Retinal pigment epithelial cell (primary cell): Measurements from ENCODE around the gene ZNF761.
"Not testable (repeated sequence)": the region's sequence is repeated elsewhere in the genome, so short reads cannot be mapped to it uniquely, and the experiment has no call there.

Experiments
- DNase-seq: peaks from one replicate; pipeline ENCODE4 v3.0.0-alpha.2; 2010; ENCODE audit warnings: low read depth
- H3K4me3 ChIP-seq: 2 replicates; pipeline ENCODE4 v1.5.1; 2011; ENCODE audit warnings: mild to moderate bottlenecking, low read length, control low read depth, moderate library complexity
- TF ChIP-seq, protein P1 (sequence below): conservative IDR thresholded peaks from 2 replicates; pipeline ENCODE4 v1.5.1; 2011; ENCODE audit warnings: low read depth, low read length, control low read depth, inconsistent platforms

Gene ZNF761

GRCh38 chr19:53424968-53425597 lies 6.7 kb upstream of the ZNF761 start:
- H3K4me3 ChIP-seq = no peak overlapping the region
- no peak for DNase-seq
- TF ChIP-seq, protein P1, sequence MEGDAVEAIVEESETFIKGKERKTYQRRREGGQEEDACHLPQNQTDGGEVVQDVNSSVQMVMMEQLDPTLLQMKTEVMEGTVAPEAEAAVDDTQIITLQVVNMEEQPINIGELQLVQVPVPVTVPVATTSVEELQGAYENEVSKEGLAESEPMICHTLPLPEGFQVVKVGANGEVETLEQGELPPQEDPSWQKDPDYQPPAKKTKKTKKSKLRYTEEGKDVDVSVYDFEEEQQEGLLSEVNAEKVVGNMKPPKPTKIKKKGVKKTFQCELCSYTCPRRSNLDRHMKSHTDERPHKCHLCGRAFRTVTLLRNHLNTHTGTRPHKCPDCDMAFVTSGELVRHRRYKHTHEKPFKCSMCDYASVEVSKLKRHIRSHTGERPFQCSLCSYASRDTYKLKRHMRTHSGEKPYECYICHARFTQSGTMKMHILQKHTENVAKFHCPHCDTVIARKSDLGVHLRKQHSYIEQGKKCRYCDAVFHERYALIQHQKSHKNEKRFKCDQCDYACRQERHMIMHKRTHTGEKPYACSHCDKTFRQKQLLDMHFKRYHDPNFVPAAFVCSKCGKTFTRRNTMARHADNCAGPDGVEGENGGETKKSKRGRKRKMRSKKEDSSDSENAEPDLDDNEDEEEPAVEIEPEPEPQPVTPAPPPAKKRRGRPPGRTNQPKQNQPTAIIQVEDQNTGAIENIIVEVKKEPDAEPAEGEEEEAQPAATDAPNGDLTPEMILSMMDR = peak; percentile 74

GRCh38 chr19:53432088-53432661 lies 391 bp downstream of the ZNF761 start:
- TF ChIP-seq, protein P1 = no peak
- no peak for DNase-seq
- H3K4me3 ChIP-seq = peak overlapping the region; percentile 91

- H3K4me3 ChIP-seq, DNase-seq: not testable (repeated sequence)
These were observed 12.0 kb downstream of the ZNF761 start for GRCh38 chr19:53443809-53444208.

DNA sequence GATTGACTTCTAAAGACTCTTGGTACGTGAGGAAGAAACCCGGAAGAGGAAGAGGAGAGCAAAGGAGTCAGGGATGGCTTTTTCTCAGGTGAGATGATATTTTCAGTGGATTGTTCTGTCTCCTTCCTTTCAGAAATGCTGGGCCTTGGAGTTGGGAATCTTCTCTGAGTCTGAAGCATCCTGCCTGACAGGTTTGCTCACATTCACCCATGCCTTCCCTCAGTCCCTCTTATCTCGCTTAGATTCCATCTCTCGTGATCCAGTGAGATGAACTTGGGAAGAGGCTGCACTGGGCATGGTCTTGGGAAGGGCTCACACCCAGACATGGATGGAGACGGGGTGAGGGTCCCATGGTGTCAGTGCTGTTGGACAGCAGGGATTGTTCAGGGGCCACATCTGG lies 15.4 kb downstream of the ZNF761 start:
- H3K4me3 ChIP-seq, DNase-seq: not testable (repeated sequence)

DNA sequence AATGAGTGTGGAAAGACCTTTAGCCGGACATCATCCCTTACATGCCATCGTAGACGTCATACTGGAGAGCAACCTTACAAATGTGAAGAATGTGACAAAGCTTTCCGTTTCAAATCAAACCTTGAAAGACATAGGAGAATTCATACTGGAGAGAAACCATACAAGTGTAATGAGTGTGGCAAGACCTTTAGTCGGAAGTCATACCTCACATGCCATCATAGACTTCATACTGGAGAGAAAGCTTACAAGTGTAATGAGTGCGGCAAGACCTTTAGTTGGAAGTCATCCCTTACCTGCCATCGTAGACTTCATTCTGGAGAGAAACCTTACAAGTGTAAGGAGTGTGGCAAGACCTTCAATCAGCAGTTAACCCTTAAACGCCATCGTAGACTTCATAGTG lies 24.0 kb downstream of the ZNF761 start:
- TF ChIP-seq, protein P1 = no peak
- no peak for DNase-seq
- no peak overlapping the region for H3K4me3 ChIP-seq

DNA sequence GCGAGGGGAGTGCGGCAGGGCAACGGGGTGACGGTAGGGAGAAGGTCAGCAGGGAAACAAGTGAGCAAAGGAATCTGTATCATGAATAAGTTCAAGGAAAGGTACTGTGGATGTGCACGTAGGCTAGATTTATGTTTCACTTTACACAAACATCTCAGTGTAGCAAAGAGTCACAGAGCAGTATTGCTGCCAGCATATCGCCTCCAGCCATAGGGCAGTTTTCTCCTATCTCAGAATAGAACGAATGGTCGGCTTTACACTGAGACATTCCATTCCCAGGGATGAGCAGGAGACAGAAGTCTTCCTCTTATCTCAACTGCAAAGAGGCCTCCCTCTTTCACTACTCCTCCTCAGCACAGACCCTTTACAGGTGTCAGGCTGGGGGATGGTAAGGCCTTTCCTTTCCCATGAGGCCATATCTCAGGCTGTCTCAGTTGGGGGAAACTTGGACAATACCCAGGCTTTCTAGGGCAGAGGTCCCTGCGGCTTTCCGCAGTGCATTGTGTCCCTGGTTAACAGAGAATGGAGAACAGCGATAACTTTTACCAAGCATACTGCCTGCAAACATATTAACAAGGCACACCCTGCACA lies 28.4 kb downstream of the ZNF761 start:
- not testable (repeated sequence) for H3K4me3 ChIP-seq, DNase-seq

- no peak for DNase-seq
- TF ChIP-seq, protein P1 = no peak
- H3K4me3 ChIP-seq = no peak overlapping the region
These were observed 30.1 kb downstream of the ZNF761 start for GRCh38 chr19:53461866-53462265.

DNA sequence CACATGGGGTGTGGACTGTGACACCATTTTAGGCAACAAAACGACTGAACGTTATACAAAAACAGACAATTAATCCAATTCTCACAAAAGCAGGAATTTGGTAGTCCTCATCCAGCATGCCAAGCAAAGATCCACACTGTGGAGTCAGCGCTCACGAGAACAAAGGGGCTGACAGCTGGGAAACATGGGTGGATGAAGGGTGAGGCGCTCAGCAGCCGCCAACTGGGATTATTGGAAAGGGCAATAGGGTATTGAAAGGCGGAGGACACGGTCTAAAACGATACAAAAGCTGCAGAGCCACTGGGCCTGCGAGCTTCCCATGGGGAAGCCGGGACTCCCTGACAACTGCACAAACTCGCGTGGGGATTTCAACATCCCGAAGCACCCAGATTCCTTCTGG lies 31.1 kb downstream of the ZNF761 start:
- TF ChIP-seq, protein P1 = no peak
- DNase-seq = no peak
- no peak overlapping the region for H3K4me3 ChIP-seq
